HG03064 (cell line): ENCODE measurements around the gene TSPAN18.

ENCODE experiments used
- ATAC-seq: cut with Tn5 transposase; IDR thresholded peaks from one replicate; pipeline ENCODE4 v1.9.1; 2021; ENCODE audit warnings: low read depth; ENCODE audit not compliant: unreplicated experiment

The TSPAN18 gene

GRCh38 chr11:44755556-44756523 is 29.1 kb downstream of the TSPAN18 start:
- ATAC-seq: no peak

- ATAC-seq: no peak
Observed at GRCh38 chr11:44758983-44759382, 32.2 kb downstream of the TSPAN18 start.

- no peak for ATAC-seq
Observed at GRCh38 chr11:44759743-44760476, 33.1 kb downstream of the TSPAN18 start.

GRCh38 chr11:44760477-44760872 is 33.7 kb downstream of the TSPAN18 start:
- no peak for ATAC-seq

GRCh38 chr11:44760917-44761550 is 34.3 kb downstream of the TSPAN18 start:
- no peak for ATAC-seq

GRCh38 chr11:44761551-44761961 is 34.8 kb downstream of the TSPAN18 start:
- no peak for ATAC-seq

- no peak for ATAC-seq
Observed at GRCh38 chr11:44763121-44763820, 36.5 kb downstream of the TSPAN18 start.

GRCh38 chr11:44764583-44764982 is 37.8 kb downstream of the TSPAN18 start:
- ATAC-seq: no peak

- no peak for ATAC-seq
Observed at GRCh38 chr11:44765026-44765595, 38.3 kb downstream of the TSPAN18 start.

- no peak for ATAC-seq
Observed at GRCh38 chr11:44765676-44766075, 38.9 kb downstream of the TSPAN18 start.

GRCh38 chr11:44766112-44766971 is 39.6 kb downstream of the TSPAN18 start:
- no peak for ATAC-seq

- ATAC-seq: no peak
Observed at GRCh38 chr11:44766972-44767278, 40.2 kb downstream of the TSPAN18 start.

- no peak for ATAC-seq
Observed at GRCh38 chr11:44767421-44767820, 40.7 kb downstream of the TSPAN18 start.

- no peak for ATAC-seq
Observed at GRCh38 chr11:44770401-44770800, 43.6 kb downstream of the TSPAN18 start.

- no peak for ATAC-seq
Observed at GRCh38 chr11:44771252-44771734, 44.5 kb downstream of the TSPAN18 start.

- no peak for ATAC-seq
Observed at GRCh38 chr11:44771841-44772240, 45.1 kb downstream of the TSPAN18 start.

- ATAC-seq: no peak
Observed at GRCh38 chr11:44773351-44773965, 46.7 kb downstream of the TSPAN18 start.

- no peak for ATAC-seq
Observed at GRCh38 chr11:44774108-44774507, 47.3 kb downstream of the TSPAN18 start.

- ATAC-seq: no peak
Observed at GRCh38 chr11:44774731-44775130, 48.0 kb downstream of the TSPAN18 start.
